Measurements from ENCODE around the gene SPACA7.

DNA sequence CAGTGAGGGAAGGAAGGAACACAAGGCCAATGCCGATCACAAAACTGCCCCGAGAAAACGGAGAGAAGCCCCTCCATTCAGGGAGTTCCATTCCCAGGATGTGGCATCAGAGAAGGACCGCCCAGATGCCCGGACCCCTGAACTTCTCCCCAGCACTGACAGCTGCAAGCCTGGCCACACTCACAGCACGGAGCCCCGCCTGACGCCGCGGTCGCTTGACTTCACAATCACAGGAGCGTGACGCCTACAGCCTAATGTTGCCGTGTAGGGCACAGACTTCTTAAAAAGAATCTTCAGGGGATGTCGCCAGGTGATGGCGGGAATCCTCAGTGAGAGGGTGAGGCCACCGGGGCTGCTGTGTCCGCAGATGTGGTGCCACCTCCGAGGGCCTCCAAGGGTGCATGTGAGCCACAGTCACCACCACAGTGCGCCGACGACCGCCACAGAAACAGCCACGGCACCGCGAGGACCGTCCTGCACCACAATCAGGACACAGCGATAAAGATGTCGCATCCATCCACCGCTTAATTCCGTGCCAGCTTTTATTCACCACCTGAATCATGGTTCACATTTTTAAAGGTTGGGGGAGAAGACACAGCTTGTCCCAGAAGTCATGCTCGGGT lies 77.2 kb downstream of the SPACA7 start:
- TF ChIP-seq CTCF (IDR thresholded peaks at IDR 0.05): no peak
- TF ChIP-seq POLR2A (IDR thresholded peaks at IDR 0.05): no peak

All from adrenal gland (tissue), 5 donors.